IMR-90 (cell line): ENCODE data around the gene PTPN4. TPM values are rescaled to one million over a fixed set of nuclear protein-coding genes. Genes with fewer than 3 reads are reported as not detected.

ENCODE experiments used
- ATAC-seq: fragments of 200-7000 bp; cut with Tn5 transposase; 2 replicates; pipeline ENCODE4 v1.9.1; 2020; ENCODE audit warnings: low read depth, mild to moderate bottlenecking, moderate library complexity
- BruUV-seq: library from RNA; stranded (reverse); fragments of 400-500 nt; replicated peaks from 2 replicates; lab custom pipeline; 2021; lab: Mats Ljungman, UMichigan
- CTCF ChIA-PET: fragments of 300-600 bp; formaldehyde crosslinking; extraction: SDS; loops from one replicate; lab custom pipeline; 2021; ENCODE audit warnings: antibody characterized with exemption; lab: Yijun Ruan, JAX
- POLR2A ChIA-PET: fragments of 300-600 bp; sonication (Branson Sonifier 250); formaldehyde crosslinking; loops from one replicate; lab custom pipeline; 2022; ENCODE audit warnings: antibody characterized with exemption; ENCODE audit not compliant: unreplicated experiment; lab: Charles Lee
- DNase-seq: peaks from one replicate; pipeline ENCODE4 v3.0.0; 2013
- H2AFZ ChIP-seq: replicated peaks from 2 replicates; pipeline ENCODE3; 2013; ENCODE audit warnings: low read length, mild to moderate bottlenecking; ENCODE audit not compliant: poor library complexity
- H2AK5ac ChIP-seq: 2 replicates; pipeline ENCODE4 v1.6.1; 2013; ENCODE audit warnings: low read depth, low read length, inconsistent platforms
- H2AK9ac ChIP-seq: replicated peaks from 2 replicates; pipeline ENCODE3; 2013; ENCODE audit warnings: mild to moderate bottlenecking, low read depth, low read length, moderate library complexity; ENCODE audit not compliant: poor library complexity
- H2BK120ac ChIP-seq: 2 replicates; pipeline ENCODE4 v1.6.1; 2013; ENCODE audit warnings: low read depth, low read length, inconsistent platforms
- H2BK15ac ChIP-seq: 3 replicates; pipeline ENCODE4 v1.6.1; 2013; ENCODE audit warnings: low read depth, low read length, inconsistent platforms
- H2BK20ac ChIP-seq: 2 replicates; pipeline ENCODE4 v1.6.1; 2013; ENCODE audit warnings: low read depth, mild to moderate bottlenecking, inconsistent platforms, low read length, moderate library complexity
- H2BK5ac ChIP-seq: 2 replicates; pipeline ENCODE4 v1.6.1; 2013; ENCODE audit warnings: mild to moderate bottlenecking, low read depth, low read length, inconsistent platforms; ENCODE audit not compliant: poor library complexity, severe bottlenecking
- H3K14ac ChIP-seq: replicated peaks from 2 replicates; pipeline ENCODE4 v1.6.1; 2013; ENCODE audit warnings: low read depth, low read length, inconsistent platforms
- H3K18ac ChIP-seq: 2 replicates; pipeline ENCODE4 v1.6.1; 2013; ENCODE audit warnings: low read depth, low read length, control low read depth
- H3K23ac ChIP-seq: 2 replicates; pipeline ENCODE4 v1.6.1; 2013; ENCODE audit warnings: low read depth, low read length, inconsistent platforms
- H3K27ac ChIP-seq: 2 replicates; pipeline ENCODE4 v1.5.1; 2013; ENCODE audit warnings: mild to moderate bottlenecking, control low read depth, low read length; ENCODE audit not compliant: insufficient read depth
- H3K27me3 ChIP-seq: 2 replicates; pipeline ENCODE4 v1.6.1; 2013; ENCODE audit warnings: low read length; ENCODE audit not compliant: control insufficient read depth, insufficient read depth
- H3K36me3 ChIP-seq: 2 replicates; pipeline ENCODE4 v1.6.1; 2013; ENCODE audit warnings: low read length, mixed read lengths; ENCODE audit not compliant: control insufficient read depth, insufficient read depth
- H3K4ac ChIP-seq: 2 replicates; pipeline ENCODE4 v1.6.1; 2013; ENCODE audit warnings: low read depth, low read length, inconsistent platforms
- H3K4me1 ChIP-seq: 2 replicates; pipeline ENCODE4 v1.6.1; 2013; ENCODE audit warnings: low read length, mixed read lengths; ENCODE audit not compliant: control insufficient read depth, insufficient read depth
- H3K4me2 ChIP-seq: 2 replicates; pipeline ENCODE4 v1.6.1; 2013; ENCODE audit warnings: low read depth, mild to moderate bottlenecking, control low read depth, low read length, moderate library complexity
- H3K4me3 ChIP-seq: 2 replicates; pipeline ENCODE4 v1.5.1; 2013; ENCODE audit warnings: low read depth, mild to moderate bottlenecking, control low read depth, low read length, moderate library complexity; ENCODE audit not compliant: insufficient read depth
- H3K56ac ChIP-seq: 2 replicates; pipeline ENCODE4 v1.6.1; 2013; ENCODE audit warnings: low read length, inconsistent platforms; ENCODE audit not compliant: insufficient read depth; ENCODE audit errors: extremely low read depth
- H3K79me1 ChIP-seq, 2 experiments: 2 replicates each; pipeline ENCODE4 v1.6.1; 2013; ENCODE audit warnings: low read length in 2 of 2, inconsistent platforms in 1 of 2, low read depth in 1 of 2
- H3K9ac ChIP-seq: 2 replicates; pipeline ENCODE4 v1.6.1; 2013; ENCODE audit warnings: low read depth, low read length, control low read depth
- H3K9me1 ChIP-seq: 2 replicates; pipeline ENCODE4 v1.6.1; 2013; ENCODE audit warnings: low read length, inconsistent platforms; ENCODE audit not compliant: insufficient read depth
- H3K9me3 ChIP-seq: 2 replicates; pipeline ENCODE4 v1.6.1; 2013; ENCODE audit warnings: low read length; ENCODE audit not compliant: control insufficient read depth, insufficient read depth
- H4K20me1 ChIP-seq: 2 replicates; pipeline ENCODE4 v1.6.1; 2013; ENCODE audit warnings: low read length, inconsistent platforms; ENCODE audit not compliant: insufficient read depth
- H4K5ac ChIP-seq: 2 replicates; pipeline ENCODE4 v1.6.1; 2013; ENCODE audit warnings: mild to moderate bottlenecking, low read depth, low read length, control low read depth
- H4K8ac ChIP-seq, 2 experiments: 2 replicates each; pipeline ENCODE4 v1.6.1; 2013; ENCODE audit warnings: low read depth in 2 of 2, low read length in 2 of 2, control low read depth in 1 of 2, inconsistent platforms in 1 of 2
- H4K91ac ChIP-seq: 2 replicates; pipeline ENCODE4 v1.6.1; 2013; ENCODE audit warnings: low read depth, low read length, inconsistent platforms; ENCODE audit not compliant: insufficient read depth
- CEBPB ChIP-seq: IDR thresholded peaks from 2 replicates; pipeline ENCODE4 v1.6.1; 2012; ENCODE audit warnings: low read depth, low read length, improper control_type of control experiment
- CHD1 ChIP-seq: IDR thresholded peaks from 2 replicates; pipeline ENCODE4 v1.6.1; 2012; ENCODE audit warnings: low read depth, low read length, improper control_type of control experiment
- CTCF ChIP-seq: conservative IDR thresholded peaks from 2 replicates; pipeline ENCODE4 v1.5.1; 2012; ENCODE audit warnings: mild to moderate bottlenecking, low read depth, low read length, improper control_type of control experiment
- ELK1 ChIP-seq: fragments of 150-350 bp; IDR thresholded peaks from 2 replicates; pipeline ENCODE4 v1.6.1; 2016; ENCODE audit warnings: low read depth, mild to moderate bottlenecking, low read length, moderate library complexity, borderline replicate concordance
- MAFK ChIP-seq: IDR thresholded peaks from 2 replicates; pipeline ENCODE4 v1.6.1; 2012; ENCODE audit warnings: low read depth, low read length, improper control_type of control experiment
- MAZ ChIP-seq: IDR thresholded peaks from 2 replicates; pipeline ENCODE4 v1.6.1; 2012; ENCODE audit warnings: low read depth, mild to moderate bottlenecking, low read length, improper control_type of control experiment, moderate library complexity, borderline replicate concordance
- MXI1 ChIP-seq: IDR thresholded peaks from 2 replicates; pipeline ENCODE4 v1.6.1; 2012; ENCODE audit warnings: low read depth, mild to moderate bottlenecking, low read length, moderate library complexity, borderline replicate concordance
- NFE2L2 ChIP-seq: fragments of 150-350 bp; IDR thresholded peaks from 2 replicates; pipeline ENCODE4 v1.6.1; 2016; ENCODE audit warnings: low read depth, mild to moderate bottlenecking, low read length
- POLR2A ChIP-seq: IDR thresholded peaks from 2 replicates; pipeline ENCODE4 v1.6.1; 2012; ENCODE audit warnings: mild to moderate bottlenecking, low read depth, low read length
- RAD21 ChIP-seq: IDR thresholded peaks from 2 replicates; pipeline ENCODE4 v1.6.1; 2012; ENCODE audit warnings: low read length, improper control_type of control experiment
- RCOR1 ChIP-seq: IDR thresholded peaks from 2 replicates; pipeline ENCODE4 v1.6.1; 2012; ENCODE audit warnings: mild to moderate bottlenecking, low read length, improper control_type of control experiment; ENCODE audit not compliant: insufficient replicate concordance
- SMC3 ChIP-seq: fragments of 150-350 bp; IDR thresholded peaks from 2 replicates; pipeline ENCODE4 v1.6.1; 2016; ENCODE audit warnings: low read depth, mild to moderate bottlenecking, antibody characterized with exemption, low read length, moderate library complexity
- USF2 ChIP-seq: fragments of 150-350 bp; IDR thresholded peaks from 2 replicates; pipeline ENCODE4 v1.6.1; 2017; ENCODE audit warnings: mild to moderate bottlenecking, antibody characterized with exemption, low read length, low read depth
- WGBS, 2 experiments: methylation state at CpG; one replicate each; pipeline versions ENCODE4 v1.1.5 to v1.1.7; 2013; ENCODE audit warnings: missing lambda C conversion rate in 2 of 2; ENCODE audit not compliant: insufficient read length in 1 of 2; ENCODE audit errors: extremely low coverage in 2 of 2; 5-methylcytosine and 5-hydroxymethylcytosine counted together
- dilution Hi-C: fragments of 300-500 bp; cut with HindIII; formaldehyde crosslinking; loops from one replicate; pipeline ENCODE4 v1.14.3; 2018; ENCODE audit warnings: low sequenced_read_pairs; ENCODE audit not compliant: unreplicated experiment
- in situ Hi-C: fragments of 300-500 bp; cut with MboI; formaldehyde crosslinking; loops from 3 replicates; pipeline ENCODE4 v1.14.3; 2019; ENCODE audit warnings: low sequenced_read_pairs, inconsistent platforms, mixed read lengths
- intact Hi-C: fragments of 100-400 bp; cut with micrococcal nuclease; formaldehyde crosslinking; loops from 2 replicates; pipeline ENCODE4 v1.10.0; 2022
- polyA plus RNA-seq, 3 experiments: library from polyadenylated mRNA; depleted of rRNA; stranded (reverse); fragments of >200 nt; gene quantifications; 2 replicates each; pipeline ENCODE4 v1.2.3, GENCODE V29; 2012; ENCODE audit warnings: low replicate concordance in 1 of 3
- total RNA-seq: library from RNA; depleted of rRNA; stranded (reverse); fragments of >200 nt; gene quantifications from 2 replicates; pipeline ENCODE4 v1.2.3, GENCODE V29; 2012

Gene PTPN4
- total and polyA plus RNA-seq, 2 of the 4 experiments (the other 2 are of a cell fraction) = 2.9 to 19.2 TPM

GRCh38 chr2:119721904-119722303 is 37.8 kb upstream of the PTPN4 start:
- no peak overlapping the region for H2BK20ac ChIP-seq
- peaks cover 28% of the 10 kb centered on the region for H3K27me3 ChIP-seq
- H3K23ac ChIP-seq = no peak overlapping the region
- no peak overlapping the region for H3K18ac ChIP-seq
- H3K27ac ChIP-seq = no peak overlapping the region
- no peak overlapping the region for H3K56ac ChIP-seq
- no peak overlapping the region for H2AK5ac ChIP-seq
- H2AFZ ChIP-seq = no peak overlapping the region
- intact Hi-C loops (no loop called here), dilution Hi-C loops (no loop called here), in situ Hi-C loops (no loop called here)
- no peak overlapping the region for H3K14ac ChIP-seq
- POLR2A ChIA-PET = no interaction called here
- H2BK5ac ChIP-seq = no peak overlapping the region
- H2AK9ac ChIP-seq = no peak overlapping the region
- H3K4me2 ChIP-seq = no peak overlapping the region
- H4K8ac ChIP-seq = no peak overlapping the region
- H3K4ac ChIP-seq = no peak overlapping the region
- no peaks in the 10 kb centered on the region for H3K79me1 ChIP-seq
- H4K20me1 ChIP-seq = no peaks in the 10 kb centered on the region
- H3K4me1 ChIP-seq = no peaks in the 10 kb centered on the region
- no peak overlapping the region for H4K91ac ChIP-seq
- no peak overlapping the region for H2BK120ac ChIP-seq
- no peak overlapping the region for H3K4me3 ChIP-seq
- no peaks in the 10 kb centered on the region for H3K9me1 ChIP-seq
- no peak overlapping the region for H4K5ac ChIP-seq
- no CpG with 5 or more reads among the region's 4 CpGs for WGBS, 2 experiments
- no peak for ATAC-seq
- TF ChIP-seq ELK1 = no peak
- no peak for TF ChIP-seq RAD21
- TF ChIP-seq MAZ = no peak
- no peak for TF ChIP-seq CHD1
- TF ChIP-seq RCOR1 = no peak
- no peak for TF ChIP-seq CTCF
- TF ChIP-seq SMC3 = no peak
- no peak for TF ChIP-seq CEBPB
- TF ChIP-seq MAFK = no peak
- no peak for TF ChIP-seq POLR2A
- no peak for TF ChIP-seq USF2
- TF ChIP-seq MXI1 = no peak
- no peak for TF ChIP-seq NFE2L2
- H3K9ac ChIP-seq = no peak overlapping the region
- CTCF ChIA-PET = no interaction called here
- DNase-seq = no peak
- no peaks in the 10 kb centered on the region for H3K36me3 ChIP-seq
- no peak overlapping the region for H2BK15ac ChIP-seq
- no TSS peak for BruUV-seq
- peaks cover 4% of the 10 kb centered on the region for H3K9me3 ChIP-seq
